Activated naive CD8-positive, alpha-beta T cell treated with anti-CD3 and anti-CD28 coated beads, Interleukin-2, amount 10 ng/mL, durations not matched to agents 7 days and 5 days (primary cell): ENCODE data around the gene MAPKAPK2. TPM values are rescaled to one million over a fixed set of nuclear protein-coding genes. Genes with fewer than 3 reads are reported as not detected.

Experiments used
- ATAC-seq: fragments of 150-1000 bp; cut with Tn5 transposase; one replicate; pipeline ENCODE4 v1.10.0; 2021; ENCODE audit warnings: low read depth, moderate library complexity
- POLR2A ChIA-PET: fragments of 350-600 bp; sonication (Branson Sonifier 250); formaldehyde crosslinking; loops from one replicate; lab custom pipeline; 2021; ENCODE audit warnings: antibody characterized with exemption; lab: Charles Lee
- DNase-seq: peaks from one replicate; pipeline ENCODE4 v3.0.0; 2021
- H3K27ac Mint-ChIP-seq: one replicate; pipeline ENCODE4 v1.8.0; 2022; ENCODE audit warnings: mild to moderate bottlenecking, mixed read lengths
- H3K27me3 Mint-ChIP-seq: one replicate; pipeline ENCODE4 v1.8.0; 2022; ENCODE audit warnings: mild to moderate bottlenecking, moderate library complexity, mixed read lengths
- H3K36me3 Mint-ChIP-seq: one replicate; pipeline ENCODE4 v1.8.0; 2021; ENCODE audit warnings: mild to moderate bottlenecking, mixed read lengths
- H3K4me1 Mint-ChIP-seq: one replicate; pipeline ENCODE4 v1.8.0; 2021; ENCODE audit warnings: mixed read lengths
- H3K4me3 Mint-ChIP-seq: one replicate; pipeline ENCODE4 v1.8.0; 2022; ENCODE audit warnings: mild to moderate bottlenecking, moderate library complexity, mixed read lengths
- H3K9me3 Mint-ChIP-seq: one replicate; pipeline ENCODE4 v1.8.0; 2021; ENCODE audit warnings: mixed read lengths
- total RNA-seq, 2 experiments: library from RNA; stranded (reverse); gene quantifications; one replicate each; pipeline ENCODE4 v1.2.3, GENCODE V29; 2021

The MAPKAPK2 gene
- total RNA-seq, 2 experiments from 2014 or later = 72.6 to 74.9 TPM

DNA sequence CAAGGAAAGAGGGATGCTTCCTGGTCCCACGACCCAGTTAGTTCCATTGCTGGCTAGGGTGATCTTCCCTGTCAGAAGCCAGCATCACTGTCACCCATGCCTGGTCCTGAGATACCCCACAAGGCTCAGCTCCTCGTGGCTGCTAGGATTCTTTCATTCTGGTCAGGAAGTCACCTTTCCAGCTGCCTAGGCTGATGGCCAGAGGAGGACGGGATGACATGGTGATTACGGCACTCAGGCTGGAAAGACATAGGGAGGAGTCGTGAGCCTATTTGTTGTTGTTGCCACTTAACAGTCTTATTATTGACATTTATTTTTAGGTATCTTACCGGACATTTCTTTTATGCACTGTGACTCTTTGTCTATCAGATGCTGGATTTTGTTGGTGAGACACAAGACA is 20.0 kb upstream of the MAPKAPK2 start:
- Mint-ChIP-seq H3K36me3 (no peaks in the 10 kb centered on the region), H3K27ac (no peak overlapping the region), H3K9me3 (no peaks in the 10 kb centered on the region), H3K4me1 (peaks cover 19% of the 10 kb centered on the region), H3K4me3 (no peak overlapping the region), H3K27me3 (peaks cover 30% of the 10 kb centered on the region)
- no peak for DNase-seq
- POLR2A ChIA-PET = interaction anchor here (1.4 to 2.0 kb wide), 2 partner anchors 29 to 32 kb away, joined by 6 to 9 read pairs; partner anchors contain the start of gene DYRK3
- no peak for ATAC-seq

DNA sequence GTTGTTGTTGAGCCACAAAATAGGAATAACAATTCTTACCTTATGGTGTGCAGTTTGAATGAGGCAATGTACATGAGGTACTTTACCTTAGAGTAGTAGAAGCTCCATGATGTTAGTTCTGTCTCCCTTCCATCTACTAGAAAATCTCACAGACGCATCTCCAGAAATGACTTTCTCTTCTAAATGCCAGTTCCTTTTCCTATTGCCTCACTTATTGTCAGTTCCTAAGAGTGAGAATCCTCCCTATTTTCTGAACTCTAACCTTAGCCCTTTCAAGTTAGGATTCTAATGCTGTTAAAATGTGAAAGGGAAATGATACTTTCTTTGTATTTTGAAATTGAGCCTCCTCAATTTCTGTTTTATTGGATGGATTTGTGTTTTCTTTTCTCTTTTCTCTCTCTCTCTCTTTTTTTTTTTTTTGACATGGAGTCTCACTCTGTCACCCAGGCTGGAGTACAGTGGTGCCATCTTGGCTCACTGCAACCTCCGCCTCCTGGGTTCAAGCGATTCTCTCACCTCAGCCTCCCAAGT is 18.6 kb upstream of the MAPKAPK2 start:
- no peak overlapping the region for H3K4me3 Mint-ChIP-seq
- DNase-seq = no peak
- no peaks in the 10 kb centered on the region for H3K9me3 Mint-ChIP-seq
- H3K36me3 Mint-ChIP-seq = no peaks in the 10 kb centered on the region
- peaks cover 19% of the 10 kb centered on the region for H3K4me1 Mint-ChIP-seq
- ATAC-seq = no peak
- POLR2A ChIA-PET = no interaction called here
- H3K27me3 Mint-ChIP-seq = peaks cover 36% of the 10 kb centered on the region
- H3K27ac Mint-ChIP-seq = no peak overlapping the region

DNA sequence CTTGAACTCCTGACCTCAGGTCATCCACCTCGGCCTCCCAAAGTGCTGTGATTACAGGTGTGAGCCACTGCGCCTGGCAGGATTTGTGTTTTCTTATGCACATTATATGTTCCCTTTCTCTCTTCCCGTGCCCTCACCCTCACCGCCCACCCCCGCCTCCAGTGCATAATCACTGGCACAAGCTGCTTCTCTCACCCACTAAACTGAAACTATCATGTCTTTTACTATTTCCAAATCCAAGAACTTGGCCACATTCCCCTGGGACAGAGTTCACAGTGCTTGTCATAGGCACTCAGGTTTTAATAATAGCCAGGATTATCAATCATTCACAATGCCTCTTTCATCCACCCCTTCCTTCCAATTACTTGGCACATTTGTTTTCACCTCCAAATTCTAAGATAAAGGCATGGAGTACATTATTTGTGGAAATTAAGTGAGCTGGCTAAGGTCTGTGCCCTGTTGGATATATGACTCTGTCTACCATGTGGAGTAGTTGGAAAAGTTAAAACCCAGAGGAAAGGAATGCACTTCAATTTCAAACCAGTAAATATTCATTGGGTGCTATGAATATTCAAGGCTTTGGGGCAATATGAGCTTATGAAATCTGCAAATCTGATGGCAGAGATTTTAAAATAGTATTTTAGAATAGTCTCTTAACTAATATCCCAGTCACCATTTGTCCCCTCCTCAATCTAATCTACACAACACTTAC is 17.6 kb upstream of the MAPKAPK2 start:
- no peaks in the 10 kb centered on the region for H3K9me3 Mint-ChIP-seq
- DNase-seq (no peak), ATAC-seq (no peak)
- peaks cover 36% of the 10 kb centered on the region for H3K27me3 Mint-ChIP-seq
- no peak overlapping the region for H3K4me3 Mint-ChIP-seq
- H3K27ac Mint-ChIP-seq = no peak overlapping the region
- peaks cover 19% of the 10 kb centered on the region for H3K4me1 Mint-ChIP-seq
- H3K36me3 Mint-ChIP-seq = no peaks in the 10 kb centered on the region
- POLR2A ChIA-PET = interaction anchor here (1.0 kb wide), 1 partner anchor 36 kb away, joined by 3 read pairs; no protein-coding TSS in a partner anchor

DNA sequence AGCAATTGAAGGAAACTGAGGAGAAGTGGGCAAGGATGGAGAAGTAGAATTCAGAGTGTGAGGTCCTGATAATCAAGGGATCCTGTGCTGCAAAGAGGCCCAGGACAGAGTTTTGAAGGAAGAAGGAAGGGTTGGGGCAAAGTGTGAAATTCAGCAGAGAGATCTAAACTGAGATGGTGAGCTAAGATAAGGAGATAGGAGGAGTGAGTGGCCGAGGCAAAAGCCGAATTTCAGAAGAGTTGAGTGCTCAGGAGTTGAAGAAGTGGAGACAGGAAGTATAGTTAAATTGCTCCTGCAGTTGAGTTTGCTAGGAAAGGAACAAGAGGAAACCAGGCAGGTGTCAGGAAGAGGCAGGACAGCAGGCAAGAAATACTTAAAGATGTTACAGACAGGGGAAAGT is 16.4 kb upstream of the MAPKAPK2 start:
- POLR2A ChIA-PET = no interaction called here
- peak overlapping the region; percentile 22 for H3K27ac Mint-ChIP-seq
- H3K36me3 Mint-ChIP-seq = no peaks in the 10 kb centered on the region
- no peaks in the 10 kb centered on the region for H3K9me3 Mint-ChIP-seq
- DNase-seq = no peak
- no peak overlapping the region for H3K4me3 Mint-ChIP-seq
- peaks cover 13% of the 10 kb centered on the region for H3K4me1 Mint-ChIP-seq
- H3K27me3 Mint-ChIP-seq = peaks cover 34% of the 10 kb centered on the region
- no peak for ATAC-seq

DNA sequence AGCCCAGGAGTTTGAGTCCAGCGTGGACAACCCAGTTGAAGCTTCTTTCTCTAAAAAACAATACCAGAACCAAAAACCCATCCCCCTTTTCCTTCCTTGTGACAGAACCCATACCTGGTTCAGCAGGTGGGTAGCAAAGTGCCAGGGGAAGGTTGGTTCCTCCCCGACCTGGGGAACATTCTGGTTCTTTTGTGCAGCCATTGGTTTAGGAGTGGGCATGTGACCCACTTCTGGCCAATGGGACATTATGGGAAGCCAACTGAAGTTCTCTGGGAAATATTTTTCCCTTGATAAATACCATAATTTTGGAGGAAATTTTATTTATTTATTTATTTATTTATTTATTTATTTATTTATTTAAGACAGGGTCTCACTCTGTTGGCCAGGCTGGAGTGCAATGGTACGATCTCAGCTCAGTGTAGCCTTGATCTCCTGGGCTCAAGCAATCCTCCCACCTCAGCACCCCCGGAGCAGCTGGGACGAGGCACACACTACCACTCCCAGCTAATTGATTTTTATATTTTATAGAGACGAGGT is 15.8 kb upstream of the MAPKAPK2 start:
- peaks cover 30% of the 10 kb centered on the region for H3K27me3 Mint-ChIP-seq
- POLR2A ChIA-PET = no interaction called here

DNA sequence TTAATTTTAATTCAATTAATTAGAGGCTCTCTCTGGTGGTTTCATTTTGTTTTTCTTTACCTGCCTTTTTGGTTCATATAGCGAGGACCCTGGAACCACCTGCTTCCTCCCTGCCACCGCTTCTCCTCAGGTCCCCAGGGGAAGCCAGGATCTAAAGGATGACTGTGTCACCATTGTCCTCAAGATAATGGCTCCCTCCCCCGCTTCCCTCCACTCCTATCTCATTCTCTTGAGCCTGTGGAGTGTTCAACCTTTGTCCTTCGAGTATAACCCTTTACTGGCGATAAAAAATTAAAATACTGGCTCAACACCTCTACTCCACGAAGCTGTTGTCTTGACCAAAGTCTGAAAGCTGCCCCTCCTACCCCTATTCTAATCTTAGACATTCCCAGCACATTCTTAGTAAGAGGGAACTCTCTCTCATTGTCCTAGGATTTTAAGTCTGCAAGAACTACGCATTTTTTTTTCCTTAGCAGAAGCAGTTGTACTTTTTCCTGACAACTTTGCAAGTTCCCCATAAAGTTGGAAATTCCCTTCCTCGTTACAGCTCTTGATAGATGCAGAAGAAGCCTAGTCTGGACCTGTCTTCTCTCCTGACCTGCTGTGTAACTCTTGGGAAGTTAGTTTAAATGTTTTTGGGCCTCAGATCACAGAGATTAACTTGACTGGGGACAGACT is 12.6 kb upstream of the MAPKAPK2 start:
- no peaks in the 10 kb centered on the region for H3K9me3 Mint-ChIP-seq
- DNase-seq (no peak), ATAC-seq (no peak)
- H3K4me3 Mint-ChIP-seq = no peak overlapping the region
- POLR2A ChIA-PET = interaction anchor here (0.7 kb wide), 1 partner anchor 85 kb away, joined by 3 read pairs; no protein-coding TSS in a partner anchor
- H3K36me3 Mint-ChIP-seq = no peaks in the 10 kb centered on the region
- peaks cover 10% of the 10 kb centered on the region for H3K4me1 Mint-ChIP-seq
- H3K27me3 Mint-ChIP-seq = peaks cover 13% of the 10 kb centered on the region
- no peak overlapping the region for H3K27ac Mint-ChIP-seq

More for the DNA sequence above, 15.8 kb upstream of the MAPKAPK2 start:
- no peak overlapping the region for H3K27ac Mint-ChIP-seq
- no peak overlapping the region for H3K4me3 Mint-ChIP-seq
- no peak for ATAC-seq
- H3K9me3 Mint-ChIP-seq = no peaks in the 10 kb centered on the region
- no peaks in the 10 kb centered on the region for H3K36me3 Mint-ChIP-seq
- DNase-seq = no peak
- peaks cover 12% of the 10 kb centered on the region for H3K4me1 Mint-ChIP-seq

DNA sequence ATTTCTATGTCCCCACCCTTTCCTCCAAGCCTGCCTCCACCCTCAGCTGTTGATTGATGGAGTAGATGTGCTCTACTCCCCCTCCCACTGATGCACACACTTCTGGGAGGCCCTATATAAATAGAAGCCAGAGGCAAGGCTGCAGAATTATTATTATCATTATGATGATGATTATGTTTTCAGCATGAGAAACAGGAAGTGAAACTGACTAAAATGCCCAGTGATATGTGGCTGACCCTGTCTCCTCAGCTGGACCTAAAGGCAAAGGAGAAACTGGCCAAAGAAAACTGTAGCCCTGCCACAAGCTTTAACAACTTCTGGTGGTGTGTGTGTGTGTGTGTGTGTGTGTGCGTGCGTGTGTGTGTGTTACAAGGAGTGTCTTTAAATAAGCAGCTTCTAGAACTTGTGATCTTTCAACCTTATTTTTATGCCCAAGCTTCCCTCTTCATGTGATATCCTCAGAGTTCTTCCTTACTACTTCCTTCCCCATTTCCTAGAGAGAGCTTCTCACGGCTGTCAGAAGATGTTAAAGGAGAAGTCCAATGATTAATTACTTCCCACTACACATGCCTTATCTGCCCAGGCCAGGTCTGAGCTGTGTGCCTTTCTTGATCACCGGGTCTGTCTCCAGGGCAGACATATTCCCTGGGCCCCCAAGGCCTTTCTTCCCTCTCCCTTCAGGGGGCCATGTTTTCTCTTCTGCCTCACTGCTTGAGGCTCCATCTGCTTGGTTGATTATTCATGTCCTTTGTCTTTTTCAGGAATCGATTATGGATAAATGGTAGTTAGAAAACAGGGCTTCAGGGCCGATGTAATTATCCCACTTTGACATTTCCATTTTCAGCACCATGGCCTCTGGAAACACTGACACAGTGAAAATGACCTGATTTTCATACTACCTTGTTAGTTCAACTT is 11.6 kb upstream of the MAPKAPK2 start:
- Mint-ChIP-seq H3K27ac (no peak overlapping the region), H3K9me3 (no peaks in the 10 kb centered on the region), H3K4me3 (no peak overlapping the region), H3K27me3 (peaks cover 10% of the 10 kb centered on the region), H3K4me1 (peaks cover 5% of the 10 kb centered on the region), H3K36me3 (no peaks in the 10 kb centered on the region)
- DNase-seq (no peak), ATAC-seq (no peak)
- POLR2A ChIA-PET = interaction anchor here (1.0 kb wide), 1 partner anchor 19 kb away, joined by 3 read pairs; no protein-coding TSS in a partner anchor

DNA sequence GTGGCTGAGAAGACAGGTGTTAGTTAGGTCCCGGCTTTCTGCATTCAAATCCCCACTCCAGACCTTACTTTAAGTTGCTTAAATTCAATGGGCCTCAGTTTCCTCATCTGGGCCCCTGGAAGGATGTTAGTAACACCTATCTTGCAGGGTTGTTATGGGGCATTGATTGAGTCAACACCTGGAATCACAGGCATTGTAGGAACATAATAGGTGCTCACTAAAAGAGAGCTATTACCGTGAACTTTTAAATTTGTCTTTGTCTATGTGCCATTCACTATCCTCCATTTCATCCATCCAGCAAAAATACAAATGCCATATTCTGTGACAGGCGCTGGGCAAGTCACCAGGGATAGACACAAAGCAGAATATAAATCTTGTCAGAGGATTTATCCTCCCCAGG is 10.5 kb upstream of the MAPKAPK2 start:
- H3K36me3 Mint-ChIP-seq = no peaks in the 10 kb centered on the region
- no peak for ATAC-seq
- H3K4me3 Mint-ChIP-seq = no peak overlapping the region
- peaks cover 6% of the 10 kb centered on the region for H3K27me3 Mint-ChIP-seq
- no peak overlapping the region for H3K27ac Mint-ChIP-seq
- POLR2A ChIA-PET = no interaction called here
- H3K4me1 Mint-ChIP-seq = peaks cover 2% of the 10 kb centered on the region
- no peak for DNase-seq
- no peaks in the 10 kb centered on the region for H3K9me3 Mint-ChIP-seq

DNA sequence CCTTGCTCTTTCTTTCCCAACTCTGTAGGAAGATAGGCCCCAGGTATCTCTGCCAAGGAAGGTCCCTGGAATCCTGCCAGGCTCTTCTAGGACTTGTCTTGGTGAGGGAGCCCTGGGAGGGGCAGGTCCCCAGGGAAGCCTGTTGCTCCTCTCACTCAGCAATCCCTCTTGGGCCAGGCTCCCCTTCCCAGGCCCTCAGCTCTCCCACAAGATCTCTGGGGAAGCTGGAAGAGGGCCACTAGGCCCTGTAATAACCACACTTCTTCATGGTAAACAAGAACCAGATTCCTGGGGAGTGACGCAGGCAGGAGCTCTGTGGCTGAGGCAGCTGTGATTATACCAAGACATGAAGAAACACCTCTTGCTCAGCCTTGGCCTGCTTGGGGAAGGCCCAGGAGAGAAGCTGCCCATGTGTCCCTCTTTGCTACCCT is 9.9 kb upstream of the MAPKAPK2 start:
- ATAC-seq (no peak), DNase-seq (no peak)
- POLR2A ChIA-PET = no interaction called here
- no peaks in the 10 kb centered on the region for H3K36me3 Mint-ChIP-seq
- H3K9me3 Mint-ChIP-seq = no peaks in the 10 kb centered on the region
- H3K4me3 Mint-ChIP-seq = no peak overlapping the region
- H3K27me3 Mint-ChIP-seq = peaks cover 6% of the 10 kb centered on the region
- no peak overlapping the region for H3K27ac Mint-ChIP-seq
- H3K4me1 Mint-ChIP-seq = peaks cover 4% of the 10 kb centered on the region

DNA sequence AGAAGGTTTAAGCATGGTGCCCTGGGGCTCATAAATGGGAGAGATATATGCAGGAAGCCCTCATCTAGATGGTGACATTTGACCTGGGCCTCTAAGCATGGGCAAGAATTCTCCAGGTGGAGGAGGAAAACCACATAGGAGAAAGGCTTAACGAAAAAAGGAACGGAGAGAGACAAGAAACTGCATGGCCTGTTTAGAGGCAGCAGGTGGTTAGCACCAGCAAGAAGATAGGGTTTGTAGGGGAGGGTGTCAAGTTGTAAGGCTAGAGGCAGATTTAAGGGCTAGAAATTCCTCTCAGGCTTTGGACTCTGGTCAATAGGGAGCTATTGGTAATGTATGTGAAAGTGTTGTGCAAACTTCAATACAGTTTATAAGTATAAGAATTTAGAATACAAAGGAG is 8.2 kb upstream of the MAPKAPK2 start:
- POLR2A ChIA-PET = no interaction called here
- no peak overlapping the region for H3K4me3 Mint-ChIP-seq
- H3K9me3 Mint-ChIP-seq = no peaks in the 10 kb centered on the region
- H3K4me1 Mint-ChIP-seq = peaks cover 8% of the 10 kb centered on the region
- ATAC-seq = no peak
- H3K27me3 Mint-ChIP-seq = no peaks in the 10 kb centered on the region
- DNase-seq = no peak
- H3K27ac Mint-ChIP-seq = no peak overlapping the region
- H3K36me3 Mint-ChIP-seq = no peaks in the 10 kb centered on the region

DNA sequence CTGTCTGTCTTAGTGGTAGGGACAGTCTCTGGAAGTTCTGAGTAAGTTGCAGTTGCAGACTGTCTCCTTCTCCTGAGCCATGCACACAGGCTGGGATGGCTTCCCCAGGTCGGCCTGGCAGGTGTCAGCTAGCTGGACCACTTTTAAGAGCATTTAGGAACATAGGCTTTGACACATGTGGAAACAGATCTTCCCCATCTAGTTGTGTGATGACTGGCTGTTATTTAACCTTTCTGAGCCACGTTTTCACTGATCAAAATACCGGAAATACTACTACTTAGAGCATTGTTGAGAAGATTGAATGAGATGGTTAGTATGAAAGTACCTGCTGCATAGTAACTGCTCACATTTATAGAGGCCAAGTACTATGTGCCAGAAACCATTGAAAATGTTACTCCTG is 6.2 kb upstream of the MAPKAPK2 start:
- POLR2A ChIA-PET = no interaction called here
- no peaks in the 10 kb centered on the region for H3K36me3 Mint-ChIP-seq
- ATAC-seq = no peak

DNA sequence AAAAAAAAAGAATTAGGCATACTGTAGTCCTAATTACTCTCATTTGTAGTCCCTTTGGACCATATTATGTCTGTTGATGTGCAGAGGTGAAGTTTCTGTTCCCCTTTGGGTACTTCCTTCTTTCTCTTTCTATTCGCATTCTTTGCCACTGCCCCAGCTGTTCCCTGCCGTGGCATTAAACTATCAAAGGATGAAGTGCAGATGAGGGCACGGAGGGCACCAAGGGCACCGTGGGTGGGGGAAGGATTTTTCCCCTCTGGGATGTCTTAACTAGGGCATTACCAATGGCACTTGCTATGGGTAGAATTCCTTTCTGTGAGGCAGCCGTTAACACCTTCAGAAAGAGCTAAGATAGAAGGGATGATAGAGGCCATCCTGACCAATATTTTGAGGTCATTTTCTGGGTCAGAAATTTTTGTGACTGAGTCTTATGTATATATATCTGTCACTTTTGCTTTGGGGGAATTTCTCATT is 4.9 kb upstream of the MAPKAPK2 start:
- H3K4me1 Mint-ChIP-seq = peaks cover 15% of the 10 kb centered on the region
- no peak for DNase-seq
- H3K27ac Mint-ChIP-seq = no peak overlapping the region
- peak overlapping the region; percentile 21 for H3K4me3 Mint-ChIP-seq
- H3K36me3 Mint-ChIP-seq = no peaks in the 10 kb centered on the region
- peaks cover 17% of the 10 kb centered on the region for H3K27me3 Mint-ChIP-seq
- peak; percentile 34 for ATAC-seq
- no peaks in the 10 kb centered on the region for H3K9me3 Mint-ChIP-seq
- POLR2A ChIA-PET = interaction anchor here (0.9 kb wide), 1 partner anchor 10 kb away, joined by 6 read pairs; no protein-coding TSS in a partner anchor

More for the DNA sequence above, 6.2 kb upstream of the MAPKAPK2 start:
- no peak for DNase-seq
- H3K4me1 Mint-ChIP-seq = peaks cover 9% of the 10 kb centered on the region
- no peaks in the 10 kb centered on the region for H3K9me3 Mint-ChIP-seq
- no peak overlapping the region for H3K4me3 Mint-ChIP-seq
- peaks cover 10% of the 10 kb centered on the region for H3K27me3 Mint-ChIP-seq
- no peak overlapping the region for H3K27ac Mint-ChIP-seq
